ENCODE measurements around the gene CLMP.
A peak's percentile ranks its signal among the peaks of the same experiment; 100 is the strongest.
"Not testable (repeated sequence)": the region's sequence is repeated elsewhere in the genome, so short reads cannot be mapped to it uniquely, and the experiment has no call there.

Gene CLMP

DNA sequence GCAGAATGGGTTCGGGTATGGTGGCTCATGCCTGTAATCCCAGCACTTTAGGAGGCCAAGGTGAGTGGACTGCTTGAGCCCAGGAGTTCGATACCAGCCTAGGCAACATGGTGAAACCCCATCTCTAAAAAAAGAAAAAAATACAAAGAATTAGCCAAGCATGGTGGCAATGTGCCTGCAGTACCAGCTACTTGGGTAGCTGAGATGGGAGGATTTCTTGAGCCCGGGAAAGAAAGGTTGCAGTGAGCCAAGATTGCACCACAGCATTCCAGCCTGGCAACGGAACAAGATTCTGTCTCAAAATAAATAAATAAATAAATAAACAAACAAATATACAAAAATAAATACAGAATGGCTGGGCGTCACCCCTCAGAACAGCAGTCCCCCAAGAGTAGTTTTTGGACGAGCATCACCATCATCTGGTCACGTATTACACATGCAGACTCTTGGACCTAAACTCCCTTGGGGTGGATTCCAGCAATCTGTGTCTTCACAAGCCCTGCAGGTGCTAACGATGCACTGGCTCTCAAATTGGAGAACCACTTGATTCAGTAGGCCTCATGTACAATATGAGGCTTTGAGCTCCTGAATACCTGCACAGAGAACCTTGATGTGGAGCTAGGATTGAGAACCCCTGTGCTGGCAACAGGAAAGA is 33.5 kb downstream of the CLMP start:
- DNase-seq (ENCODE audit: insufficient read length): no peak
- FAIRE-seq: no peak
- TF ChIP-seq TAF1 (IDR thresholded peaks at IDR 0.05; ENCODE audit: borderline replicate concordance, low read depth, low read length) (no peak), POLR2A (IDR thresholded peaks at IDR 0.05; ENCODE audit: low read depth, low read length) (no peak), POLR2AphosphoS5 (IDR thresholded peaks at IDR 0.05; ENCODE audit: low read depth, low read length) (no peak)

DNA sequence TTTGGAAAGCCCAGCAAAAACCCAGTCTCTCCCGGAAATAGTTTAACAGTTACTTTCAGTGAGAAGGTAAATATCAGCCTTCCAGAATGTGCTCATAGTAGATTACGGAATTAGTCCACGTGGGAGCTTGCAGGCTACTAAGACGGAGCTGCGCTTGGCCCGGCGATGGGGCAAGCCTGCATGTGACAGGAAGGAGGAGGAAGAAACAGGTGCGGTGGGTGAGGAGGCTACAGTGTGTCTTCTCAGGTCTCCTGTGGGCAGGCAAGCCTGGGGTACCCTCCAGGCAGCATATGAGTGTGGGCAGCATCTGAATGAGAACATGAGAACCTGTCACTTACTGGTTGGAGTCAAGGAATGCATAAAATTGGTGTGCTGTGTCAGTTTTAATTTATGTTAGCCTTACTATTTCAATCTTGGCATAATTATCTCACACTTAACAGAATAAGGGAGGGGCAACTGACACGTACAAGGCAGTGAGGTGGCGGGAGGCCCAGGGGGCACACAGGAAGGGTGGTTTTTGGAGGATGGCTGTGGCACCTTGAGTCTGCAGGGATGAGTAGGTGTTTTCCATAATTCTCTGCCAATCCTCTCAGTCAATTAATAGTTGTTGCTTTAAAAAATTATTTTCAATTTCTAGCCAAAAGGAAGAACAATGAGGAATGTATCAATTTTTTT is 35.7 kb downstream of the CLMP start:
- FAIRE-seq (peak; percentile 54), DNase-seq (ENCODE audit: insufficient read length) (no peak)
- TF ChIP-seq POLR2AphosphoS5 (IDR thresholded peaks at IDR 0.05; ENCODE audit: low read depth, low read length): no peak
- no peak for TF ChIP-seq TAF1 (IDR thresholded peaks at IDR 0.05; ENCODE audit: borderline replicate concordance, low read depth, low read length)

DNA sequence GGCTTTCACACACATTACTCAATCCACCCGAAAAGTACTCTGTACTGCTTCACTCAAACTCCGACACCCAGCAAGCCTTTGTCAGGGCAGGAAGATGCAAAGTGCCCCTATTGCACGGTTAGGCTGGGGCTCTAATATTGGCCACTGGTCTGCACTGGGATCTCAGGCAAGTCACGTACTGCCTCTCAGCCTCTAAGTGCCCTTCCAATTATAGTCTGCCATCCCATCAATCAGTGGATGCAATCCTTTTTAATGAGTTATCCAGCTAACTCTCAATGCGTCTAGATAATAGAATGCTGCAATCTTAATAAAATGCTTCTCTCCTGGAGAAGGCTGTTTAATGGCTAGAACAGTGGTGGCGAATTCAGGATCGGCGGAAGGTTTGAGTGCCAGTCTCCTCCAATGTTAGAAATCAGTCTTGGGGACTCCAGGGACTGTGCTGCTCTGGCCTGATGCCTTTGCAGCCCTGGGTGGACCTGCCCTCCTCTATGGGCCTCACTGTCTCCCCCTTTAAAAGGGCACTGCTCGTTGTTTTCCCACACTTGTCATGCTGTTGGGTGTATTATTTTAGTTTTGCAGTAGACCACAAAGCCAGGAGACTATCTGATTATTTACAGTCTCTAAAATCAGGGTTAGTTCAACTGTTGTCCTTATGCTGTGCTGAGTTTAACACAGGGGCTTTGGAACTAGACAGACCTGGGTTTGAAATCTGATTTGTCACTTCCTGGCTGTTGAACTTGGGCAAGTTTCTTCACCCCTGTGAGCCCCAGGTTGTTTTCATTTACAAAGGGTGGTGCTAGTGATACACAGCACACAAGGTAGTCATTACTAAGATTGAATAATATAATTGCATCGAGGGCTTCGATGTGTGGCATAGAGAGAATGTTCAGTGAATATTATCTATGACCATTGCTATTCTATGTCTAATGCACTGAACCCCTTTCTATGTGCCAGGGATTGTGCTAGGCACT is 36.7 kb downstream of the CLMP start:
- DNase-seq (ENCODE audit: insufficient read length) (no peak), FAIRE-seq (no peak)
- TF ChIP-seq POLR2AphosphoS5 (IDR thresholded peaks at IDR 0.05; ENCODE audit: low read depth, low read length) (no peak), TAF1 (IDR thresholded peaks at IDR 0.05; ENCODE audit: borderline replicate concordance, low read depth, low read length) (no peak), POLR2A (IDR thresholded peaks at IDR 0.05; ENCODE audit: low read depth, low read length) (no peak)

DNA sequence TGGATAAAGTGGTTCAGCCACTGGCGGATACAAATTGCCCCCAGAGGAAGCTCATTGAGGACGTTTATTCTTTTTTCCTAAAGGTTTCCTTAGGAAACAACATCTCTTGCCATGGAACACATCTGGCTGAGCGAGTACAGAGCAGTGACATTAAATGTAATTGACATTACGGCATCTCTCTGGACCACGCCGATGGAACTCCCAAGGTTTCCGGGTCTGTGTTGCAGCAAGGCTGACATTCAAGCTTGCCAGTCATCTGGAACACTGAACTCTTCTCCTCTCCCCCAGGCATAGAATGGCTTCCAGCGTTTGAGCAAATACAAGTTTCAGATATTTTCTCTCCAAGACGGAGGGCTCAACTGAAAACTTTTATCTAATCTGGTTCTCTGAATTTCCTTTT is 42.1 kb downstream of the CLMP start:
- TF ChIP-seq POLR2AphosphoS5 (IDR thresholded peaks at IDR 0.05; ENCODE audit: low read depth, low read length): no peak
- DNase-seq (ENCODE audit: insufficient read length): no peak
- no peak for FAIRE-seq

DNA sequence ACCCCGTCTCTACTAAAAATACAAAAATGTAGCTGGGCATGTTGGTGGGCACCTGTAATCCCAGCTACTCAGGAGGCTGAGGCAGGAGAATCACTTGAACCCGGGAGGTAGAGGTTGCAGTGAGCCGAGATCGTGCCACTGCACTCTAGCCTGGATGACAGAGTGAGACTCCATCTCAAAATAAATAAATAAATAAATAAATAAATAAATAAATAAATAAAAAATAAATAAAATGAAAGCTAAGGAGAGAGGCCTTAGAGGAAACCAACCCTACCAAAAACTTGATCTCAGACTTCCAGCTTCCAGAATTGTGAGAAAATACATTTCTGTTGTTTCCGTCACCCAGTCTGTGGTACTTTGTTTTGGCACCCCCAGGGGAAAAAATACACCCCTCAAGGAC is 42.7 kb downstream of the CLMP start:
- FAIRE-seq; DNase-seq (ENCODE audit: insufficient read length): not testable (repeated sequence)

DNA sequence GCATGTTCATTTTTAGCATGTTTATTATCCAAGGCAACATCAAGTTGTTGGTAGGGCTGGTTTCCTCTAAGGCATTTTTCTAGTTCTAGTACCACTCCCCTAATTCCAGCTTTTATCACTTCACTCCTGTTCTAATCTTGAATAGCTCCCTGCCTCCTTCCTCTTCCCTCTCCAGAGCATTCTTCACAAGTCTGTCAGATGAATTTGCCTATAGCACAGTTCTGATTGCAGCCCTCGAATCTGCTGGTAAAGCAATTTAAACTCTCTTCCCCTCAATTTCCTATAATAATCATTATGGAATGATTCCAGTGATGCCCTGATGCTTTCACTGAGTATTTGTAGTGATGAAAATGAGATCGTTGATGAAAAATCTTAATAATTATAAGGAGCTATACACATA is 43.3 kb downstream of the CLMP start:
- TF ChIP-seq POLR2AphosphoS5 (IDR thresholded peaks at IDR 0.05; ENCODE audit: low read depth, low read length) (no peak), POLR2A (IDR thresholded peaks at IDR 0.05; ENCODE audit: low read depth, low read length) (no peak), TAF1 (IDR thresholded peaks at IDR 0.05; ENCODE audit: borderline replicate concordance, low read depth, low read length) (no peak)
- DNase-seq (ENCODE audit: insufficient read length) (no peak), FAIRE-seq (no peak)

DNA sequence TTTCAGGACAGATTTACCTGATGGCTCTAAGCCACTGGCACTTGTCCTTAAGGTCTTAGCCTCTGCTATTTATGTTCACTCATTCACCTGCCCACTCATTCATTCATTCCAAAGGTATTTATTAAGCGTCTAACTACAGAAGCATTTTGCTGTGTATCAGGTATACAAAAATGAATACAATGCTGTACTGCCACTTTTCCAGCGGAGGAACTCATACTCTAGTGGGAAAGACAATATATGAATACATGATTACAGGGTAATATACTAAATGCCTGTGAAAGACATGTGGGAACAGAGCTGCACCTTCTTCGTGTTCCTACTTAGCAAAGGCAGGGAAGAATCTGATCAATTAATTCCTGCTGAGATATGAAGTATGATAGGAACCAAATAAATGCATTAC is 43.7 kb downstream of the CLMP start:
- no peak for FAIRE-seq
- TF ChIP-seq TAF1 (IDR thresholded peaks at IDR 0.05; ENCODE audit: borderline replicate concordance, low read depth, low read length) (no peak), POLR2AphosphoS5 (IDR thresholded peaks at IDR 0.05; ENCODE audit: low read depth, low read length) (no peak), POLR2A (IDR thresholded peaks at IDR 0.05; ENCODE audit: low read depth, low read length) (no peak)
- no peak for DNase-seq (ENCODE audit: insufficient read length)

DNA sequence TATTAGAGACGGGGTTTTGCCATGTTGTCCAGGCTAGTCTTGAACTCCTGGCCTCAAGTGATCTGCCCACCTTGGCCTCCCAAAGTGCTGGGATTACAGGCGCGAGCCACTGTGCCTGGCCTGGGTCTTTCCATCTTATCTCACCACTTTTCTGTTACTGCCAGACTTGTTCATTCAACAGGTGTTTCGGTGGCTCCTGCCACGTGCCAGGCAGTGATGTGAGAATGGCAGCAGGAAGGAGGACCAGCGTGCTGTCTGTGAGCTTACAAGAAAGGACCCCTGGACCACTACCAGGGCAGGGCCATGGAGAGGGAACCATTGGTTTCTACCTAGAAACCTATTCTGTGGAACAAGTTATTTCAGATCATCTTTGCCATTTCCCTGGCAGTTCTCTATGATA is 44.2 kb downstream of the CLMP start:
- FAIRE-seq: no peak
- TF ChIP-seq TAF1 (IDR thresholded peaks at IDR 0.05; ENCODE audit: borderline replicate concordance, low read depth, low read length) (no peak), POLR2AphosphoS5 (IDR thresholded peaks at IDR 0.05; ENCODE audit: low read depth, low read length) (no peak), POLR2A (IDR thresholded peaks at IDR 0.05; ENCODE audit: low read depth, low read length) (no peak)

DNA sequence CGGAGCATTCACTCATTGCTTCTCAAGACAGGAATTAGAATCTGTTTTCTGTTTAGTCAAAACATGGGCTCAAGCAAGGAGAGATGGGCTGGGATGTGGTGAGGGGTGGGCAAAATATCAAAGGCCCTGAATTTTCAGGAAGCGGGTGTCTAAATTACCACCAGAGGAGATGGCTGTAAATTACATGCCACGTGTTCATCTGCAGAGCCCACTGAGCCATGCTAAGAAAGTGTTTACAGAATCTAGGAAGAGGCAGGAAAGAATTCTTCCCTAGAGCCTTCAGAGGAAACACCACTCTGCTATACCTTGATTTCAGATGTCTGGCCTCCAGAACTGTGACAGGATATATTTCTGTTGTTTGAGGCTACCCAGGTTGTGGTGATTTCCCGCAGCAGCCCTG is 46.1 kb downstream of the CLMP start:
- DNase-seq (ENCODE audit: insufficient read length) (no peak), FAIRE-seq (no peak)
- no peak for TF ChIP-seq POLR2A (IDR thresholded peaks at IDR 0.05; ENCODE audit: low read depth, low read length)

More for the DNA sequence above, 44.2 kb downstream of the CLMP start:
- DNase-seq (ENCODE audit: insufficient read length): no peak

DNA sequence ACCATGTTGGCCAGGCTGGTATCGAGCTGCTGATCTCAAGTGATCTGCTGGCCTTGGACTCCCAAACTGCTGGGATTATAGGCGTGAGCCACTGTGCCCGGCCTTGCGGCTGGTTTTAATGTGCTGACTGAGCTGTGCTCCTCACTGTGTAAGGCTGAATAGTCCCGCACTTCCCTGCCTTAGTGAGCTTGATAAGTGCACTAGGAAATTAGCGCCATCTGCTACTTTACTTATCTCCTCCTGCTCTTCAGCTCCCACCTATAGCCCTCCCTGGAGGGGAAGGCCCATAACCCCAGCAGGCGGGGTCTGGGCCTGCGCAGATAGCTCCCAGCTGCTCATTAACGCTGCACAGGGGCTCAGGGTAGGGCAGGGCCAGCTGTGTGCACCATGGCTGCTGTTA is 49.4 kb downstream of the CLMP start:
- TF ChIP-seq POLR2A (IDR thresholded peaks at IDR 0.05; ENCODE audit: low read depth, low read length) (no peak), TAF1 (IDR thresholded peaks at IDR 0.05; ENCODE audit: borderline replicate concordance, low read depth, low read length) (no peak), POLR2AphosphoS5 (IDR thresholded peaks at IDR 0.05; ENCODE audit: low read depth, low read length) (no peak)
- FAIRE-seq (no peak), DNase-seq (ENCODE audit: insufficient read length) (no peak)

DNA sequence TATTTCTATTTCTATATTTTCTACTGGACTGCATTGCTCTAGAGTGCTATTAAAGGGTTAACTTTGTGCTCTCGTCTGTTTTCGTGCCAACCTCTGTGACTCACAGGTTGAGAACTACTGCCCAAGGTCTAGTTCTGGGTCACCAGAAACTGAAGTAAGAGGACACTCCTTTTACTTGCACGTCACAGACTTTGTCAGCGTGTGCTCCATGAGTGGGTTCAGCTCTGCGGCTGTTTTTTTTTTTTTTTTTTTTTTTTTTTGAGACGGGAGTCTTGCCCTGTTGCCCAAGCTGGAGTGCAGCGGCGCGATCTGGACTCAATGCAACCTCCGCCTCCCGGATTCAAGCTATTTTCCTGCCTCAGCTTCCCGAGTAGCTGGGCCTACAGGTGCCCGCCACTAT is 49.8 kb downstream of the CLMP start:
- TF ChIP-seq POLR2A (IDR thresholded peaks at IDR 0.05; ENCODE audit: low read depth, low read length): no peak
- no peak for TF ChIP-seq POLR2AphosphoS5 (IDR thresholded peaks at IDR 0.05; ENCODE audit: low read depth, low read length)
- TF ChIP-seq TAF1 (IDR thresholded peaks at IDR 0.05; ENCODE audit: borderline replicate concordance, low read depth, low read length): no peak
- DNase-seq (ENCODE audit: insufficient read length) (no peak), FAIRE-seq (no peak)

DNA sequence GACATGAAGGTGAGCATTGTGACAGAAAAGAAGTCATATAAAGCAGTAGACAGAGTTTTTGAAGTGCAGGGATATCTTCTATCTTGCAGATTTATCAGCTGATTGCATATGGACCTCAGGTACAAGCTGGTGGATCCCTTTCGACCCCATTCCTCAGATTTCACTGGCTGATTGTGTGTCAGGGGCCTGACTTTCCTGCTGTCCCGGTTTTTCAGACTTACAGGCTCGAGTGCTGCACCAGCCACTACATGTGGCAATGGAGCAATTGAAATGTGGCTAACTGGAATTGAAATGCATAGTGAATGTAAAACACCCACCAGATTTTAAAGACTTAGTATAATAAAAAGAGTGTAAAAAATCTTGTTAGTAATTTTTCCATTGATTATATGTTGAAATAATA is 50.3 kb downstream of the CLMP start:
- DNase-seq (ENCODE audit: insufficient read length): no peak
- no peak for FAIRE-seq
- TF ChIP-seq POLR2AphosphoS5 (IDR thresholded peaks at IDR 0.05; ENCODE audit: low read depth, low read length) (no peak), POLR2A (IDR thresholded peaks at IDR 0.05; ENCODE audit: low read depth, low read length) (no peak), TAF1 (IDR thresholded peaks at IDR 0.05; ENCODE audit: borderline replicate concordance, low read depth, low read length) (no peak)
